ENCODE measurements around the gene KANK2.

Gene KANK2

DNA sequence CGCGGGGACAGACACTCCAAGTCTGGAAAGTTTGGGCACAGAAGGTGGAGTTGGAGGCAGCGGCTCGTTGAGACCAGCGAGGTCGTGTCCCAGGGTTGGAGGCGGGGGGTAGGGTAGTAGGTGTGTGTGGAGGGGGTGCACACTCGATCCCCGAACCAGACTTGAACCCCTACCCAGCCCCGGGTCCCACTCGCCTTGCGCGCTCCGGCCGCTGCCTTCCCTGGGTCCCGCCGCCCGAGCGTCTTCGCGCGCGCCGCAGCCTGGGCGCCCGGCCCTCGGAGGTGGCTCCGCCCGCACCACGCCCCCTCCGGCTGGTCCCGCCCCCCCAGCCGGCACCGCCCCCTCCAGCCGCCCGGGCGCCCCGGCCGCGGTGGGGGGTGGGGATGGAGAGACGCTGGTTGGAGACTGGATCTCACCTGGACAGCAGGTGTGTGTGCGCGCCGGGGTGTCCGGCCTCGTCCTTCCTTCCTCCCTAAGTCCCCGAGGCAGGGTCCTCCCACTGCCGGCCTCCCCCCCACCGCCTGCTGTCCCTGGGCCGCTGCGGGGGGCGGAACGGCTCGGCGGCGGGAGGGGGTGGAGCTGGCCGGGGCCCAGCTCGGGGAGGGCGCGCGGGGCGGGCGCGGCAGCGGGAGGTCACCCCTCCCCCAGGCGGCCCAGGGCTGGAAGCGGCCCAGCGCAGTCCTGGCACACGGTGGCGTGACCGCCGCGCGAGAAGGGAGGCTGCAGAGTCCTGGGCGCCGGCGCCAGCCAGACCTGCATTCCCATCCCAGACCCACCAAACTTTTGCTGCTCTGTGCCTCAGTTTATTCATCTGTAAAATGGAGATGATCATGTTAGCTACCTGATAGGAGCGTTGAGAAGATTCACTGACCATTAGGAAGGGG lies at the start of gene KANK2:
TSS of gene KANK2 (minus strand) at position 255 of the 884 bp plus-strand sequence. CDS start 3,034 bp downstream, outside the sequence.
- peak; percentile 59 to 62 for DNase-seq (ENCODE audit: low read depth in 2 of 2)

DNA sequence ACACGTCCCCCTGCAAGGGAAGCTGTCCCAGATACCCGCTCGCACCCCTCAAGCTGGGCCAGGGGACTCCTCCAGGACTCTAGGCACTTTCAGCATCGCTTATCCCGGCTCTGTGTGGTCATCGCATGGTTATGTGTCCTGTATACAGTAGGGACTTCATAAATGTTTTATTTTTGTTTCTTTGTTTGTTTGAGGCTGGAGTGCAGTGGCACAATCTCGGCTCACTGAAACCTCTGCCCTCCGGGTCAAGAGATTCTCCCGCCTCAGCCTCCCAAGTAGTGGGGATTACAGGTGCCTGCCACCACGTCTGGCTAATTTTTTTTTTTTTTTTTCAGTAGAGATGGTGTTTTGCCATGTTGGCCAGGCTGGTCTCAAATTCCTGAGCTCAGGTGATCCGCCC lies 49.6 kb upstream of the KANK2 start:
- no peak for DNase-seq (ENCODE audit: low read depth in 2 of 2)

DNA sequence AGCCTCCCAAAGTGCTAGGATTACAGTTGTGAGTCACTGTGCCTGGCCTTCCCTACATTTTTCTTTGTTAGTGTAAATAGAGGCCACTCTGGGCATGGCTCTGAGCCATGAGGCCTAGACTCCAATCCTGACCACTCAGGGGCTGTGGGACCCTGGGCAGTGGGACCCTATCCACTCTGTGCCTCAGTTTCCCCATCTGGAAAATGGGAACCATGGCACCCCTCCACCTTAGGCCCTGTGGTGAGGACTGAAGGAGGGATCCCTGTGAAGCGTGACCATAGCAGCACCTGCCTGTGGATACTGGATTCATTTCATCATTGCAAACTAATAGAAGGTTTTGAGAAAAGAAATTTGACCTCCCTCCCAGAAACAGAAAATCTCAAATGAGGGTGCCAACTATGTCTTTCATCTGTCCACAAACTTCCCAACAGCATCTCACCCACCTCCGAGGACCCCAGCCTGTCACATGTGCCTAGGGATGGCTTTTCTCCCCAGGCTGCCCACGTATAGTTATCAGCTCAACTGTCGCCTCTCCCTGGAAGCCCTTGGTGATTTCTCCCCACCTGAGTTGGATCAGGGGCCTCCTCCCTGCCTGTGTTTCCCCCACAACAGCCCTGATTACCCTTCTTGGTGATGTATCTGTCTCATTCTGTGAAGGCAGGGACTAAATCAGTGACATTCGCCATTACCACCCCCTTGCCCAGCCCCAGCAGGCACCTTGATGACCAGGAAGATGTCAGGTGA lies 47.7 kb upstream of the KANK2 start:
- no peak for DNase-seq (ENCODE audit: low read depth in 2 of 2)

DNA sequence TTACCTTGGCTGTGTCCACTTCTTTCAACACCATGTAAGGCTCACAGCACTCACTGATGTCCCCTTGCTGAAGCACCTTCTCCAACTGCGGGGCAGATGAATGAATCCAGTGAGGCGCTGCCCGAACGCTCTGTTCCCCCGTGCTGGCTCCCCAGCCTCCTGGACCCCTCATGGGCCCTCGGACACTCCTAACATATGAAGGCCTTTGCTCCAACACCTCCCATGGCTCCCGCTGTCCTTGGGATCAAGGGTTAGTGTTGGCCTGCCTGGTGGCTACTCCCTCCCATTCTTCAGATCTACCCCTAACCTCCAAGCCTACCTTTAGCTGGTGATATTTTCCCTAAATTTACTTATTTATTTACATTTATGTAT lies 46.4 kb upstream of the KANK2 start:
- no peak for DNase-seq (ENCODE audit: low read depth in 2 of 2)

GRCh38 chr19:11242864-11243797 lies 45.8 kb upstream of the KANK2 start:
- DNase-seq (ENCODE audit: low read depth in 2 of 2), result peak; percentile 74 to 81

DNA sequence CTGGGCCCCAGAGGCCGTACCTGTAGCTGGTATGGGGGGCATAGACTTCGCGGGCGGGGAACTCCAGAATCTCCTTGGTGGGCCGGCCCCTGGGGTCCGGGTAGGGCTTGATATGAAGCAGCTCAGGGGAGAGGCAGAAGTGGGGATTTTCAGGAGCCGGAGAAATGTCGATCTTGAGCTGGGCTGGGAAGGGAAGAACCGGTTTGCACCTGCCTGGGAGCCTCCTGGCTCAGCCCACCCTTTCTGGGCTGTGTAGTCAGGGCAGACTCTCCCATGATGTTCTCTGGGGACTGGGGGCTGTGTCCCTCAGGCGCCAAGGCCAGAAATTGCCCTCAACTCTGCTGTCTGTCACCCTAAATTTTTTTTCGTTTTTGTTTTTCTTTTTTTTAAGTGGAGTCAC lies 44.7 kb upstream of the KANK2 start:
- no peak for DNase-seq (ENCODE audit: low read depth in 2 of 2)

DNA sequence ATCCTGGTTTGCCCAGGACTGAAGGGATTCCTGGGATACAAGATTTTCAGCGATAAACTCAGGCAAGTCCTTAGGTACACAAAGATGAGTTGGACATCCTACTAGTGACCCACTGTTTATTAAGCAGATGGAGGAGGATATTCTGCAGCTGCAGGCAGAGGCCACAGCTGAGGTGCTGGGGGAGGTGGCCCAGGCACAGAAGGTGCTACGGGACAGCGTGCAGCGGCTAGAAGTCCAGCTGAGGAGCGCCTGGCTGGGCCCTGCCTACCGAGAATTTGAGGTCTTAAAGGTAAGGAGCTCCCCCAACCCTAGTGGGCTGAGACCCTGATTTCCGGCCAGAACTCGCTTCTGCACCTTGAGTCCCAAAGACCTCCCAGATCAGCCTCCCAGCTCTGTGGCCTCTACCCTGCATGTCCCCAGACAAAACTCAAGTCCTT lies 42.7 kb upstream of the KANK2 start:
- DNase-seq (ENCODE audit: low read depth in 2 of 2), result no peak

GRCh38 chr19:11239377-11240000 lies 42.1 kb upstream of the KANK2 start, which contains the start of gene ANGPTL8:
ANGPTL8 (plus strand) TSS chr19:11239619; CDS start chr19:11239638, 19 bp downstream.
- DNase-seq (ENCODE audit: low read depth in 2 of 2), result no peak

DNA sequence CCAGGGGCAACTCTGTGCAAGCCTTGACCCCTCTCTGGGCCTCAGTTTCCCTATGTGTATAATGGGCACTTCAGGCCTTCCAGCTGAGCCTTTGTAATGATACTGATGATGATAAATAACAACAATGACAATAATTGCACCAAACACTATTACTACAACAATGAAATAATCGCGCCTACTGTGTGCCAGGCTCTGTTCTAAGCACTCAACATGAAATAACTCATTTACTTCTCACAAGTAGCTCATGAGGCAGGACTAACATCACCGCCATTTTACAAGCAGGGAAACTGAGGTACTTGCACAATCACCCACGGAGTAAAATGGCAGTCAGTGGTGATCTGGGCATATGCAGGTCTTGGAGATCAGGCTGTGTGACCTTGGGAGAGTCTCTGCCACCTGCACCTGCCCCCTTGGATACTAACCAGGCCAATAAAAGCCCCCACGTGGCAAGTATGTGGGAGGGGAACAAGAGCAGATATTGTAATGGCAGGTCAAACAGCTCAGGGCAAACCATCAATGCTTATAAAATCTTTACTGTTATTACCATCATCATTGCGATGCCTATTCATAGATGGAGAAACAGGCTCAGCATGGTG lies 41.5 kb upstream of the KANK2 start:
- no peak for DNase-seq (ENCODE audit: low read depth in 2 of 2)

DNA sequence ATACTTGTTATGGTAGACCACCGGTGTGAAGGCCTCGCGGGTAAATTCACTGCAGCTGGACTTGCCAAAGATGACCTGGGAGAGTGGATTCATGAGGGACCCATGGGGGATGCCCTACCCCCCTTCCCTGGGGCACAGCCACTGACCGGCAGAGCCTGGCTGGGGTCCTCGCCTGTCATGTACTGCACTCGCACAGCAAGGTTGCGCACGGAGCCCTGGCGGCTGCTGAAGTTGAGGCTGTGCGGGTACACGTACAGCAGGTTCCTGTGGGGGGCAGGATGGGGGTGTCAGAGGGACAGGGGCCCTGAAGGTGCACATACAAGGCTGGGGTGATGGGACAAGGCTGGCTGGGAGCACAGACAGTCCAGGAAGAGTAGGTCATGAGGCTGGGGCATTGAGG lies 40.7 kb upstream of the KANK2 start:
- DNase-seq (ENCODE audit: low read depth in 2 of 2), result no peak

DNA sequence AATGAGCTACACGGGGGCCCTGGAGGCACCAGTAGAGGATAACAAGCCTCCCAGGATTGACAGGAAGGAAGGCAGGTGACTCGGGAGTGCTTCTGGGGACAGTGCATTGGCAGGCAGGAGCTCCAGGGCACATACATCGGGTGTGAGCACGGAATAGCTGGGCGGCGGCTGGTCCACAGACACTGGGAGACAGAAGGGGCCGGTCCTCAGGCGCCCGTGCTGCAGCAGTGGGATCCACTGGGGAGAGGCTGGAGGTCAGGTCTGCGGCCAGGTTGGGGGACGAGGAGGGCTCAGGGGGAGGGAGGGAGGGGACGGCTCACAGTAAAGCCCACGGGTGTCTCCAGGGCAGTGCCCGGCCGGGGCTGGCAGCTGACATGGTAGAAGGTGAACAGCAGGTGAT lies 40.0 kb upstream of the KANK2 start:
- no peak for DNase-seq (ENCODE audit: low read depth in 2 of 2)

- no peak for DNase-seq (ENCODE audit: low read depth in 2 of 2)
Observed at GRCh38 chr19:11236324-11237301, 39.3 kb upstream of the KANK2 start.

DNA sequence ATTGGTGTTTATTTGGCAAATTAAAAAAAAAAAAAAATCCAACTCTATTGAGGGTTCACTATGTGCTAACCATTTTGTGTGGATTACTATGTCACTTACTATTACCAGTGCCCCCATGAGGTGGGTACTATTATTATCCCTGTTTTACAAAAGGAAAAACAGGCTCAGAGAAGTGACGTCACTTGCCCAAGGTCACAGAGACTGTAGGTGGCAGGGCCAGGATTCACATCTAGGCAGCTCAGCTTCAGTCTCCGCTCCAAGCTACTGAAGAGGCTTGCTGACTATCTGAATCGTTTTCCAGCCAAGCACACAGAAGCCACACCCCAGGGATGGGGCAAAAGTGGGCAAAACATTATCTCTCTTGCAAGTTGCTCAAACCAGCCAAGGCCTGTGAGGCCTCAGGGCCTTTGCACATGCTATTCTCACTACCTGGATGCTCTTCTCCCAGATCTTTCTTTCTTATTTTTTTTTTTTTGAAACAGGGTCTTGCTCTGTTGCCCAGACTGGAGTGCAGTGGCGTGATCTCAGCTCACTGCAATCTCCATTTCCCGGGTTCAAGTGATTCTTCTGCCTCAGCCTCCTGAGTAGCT lies 37.2 kb upstream of the KANK2 start:
- DNase-seq (ENCODE audit: low read depth in 2 of 2), result no peak

GRCh38 chr19:11233073-11233472 lies 35.7 kb upstream of the KANK2 start:
- no peak for DNase-seq (ENCODE audit: low read depth in 2 of 2)

GRCh38 chr19:11232555-11232954 lies 35.2 kb upstream of the KANK2 start:
- DNase-seq (ENCODE audit: low read depth in 2 of 2), result no peak

DNA sequence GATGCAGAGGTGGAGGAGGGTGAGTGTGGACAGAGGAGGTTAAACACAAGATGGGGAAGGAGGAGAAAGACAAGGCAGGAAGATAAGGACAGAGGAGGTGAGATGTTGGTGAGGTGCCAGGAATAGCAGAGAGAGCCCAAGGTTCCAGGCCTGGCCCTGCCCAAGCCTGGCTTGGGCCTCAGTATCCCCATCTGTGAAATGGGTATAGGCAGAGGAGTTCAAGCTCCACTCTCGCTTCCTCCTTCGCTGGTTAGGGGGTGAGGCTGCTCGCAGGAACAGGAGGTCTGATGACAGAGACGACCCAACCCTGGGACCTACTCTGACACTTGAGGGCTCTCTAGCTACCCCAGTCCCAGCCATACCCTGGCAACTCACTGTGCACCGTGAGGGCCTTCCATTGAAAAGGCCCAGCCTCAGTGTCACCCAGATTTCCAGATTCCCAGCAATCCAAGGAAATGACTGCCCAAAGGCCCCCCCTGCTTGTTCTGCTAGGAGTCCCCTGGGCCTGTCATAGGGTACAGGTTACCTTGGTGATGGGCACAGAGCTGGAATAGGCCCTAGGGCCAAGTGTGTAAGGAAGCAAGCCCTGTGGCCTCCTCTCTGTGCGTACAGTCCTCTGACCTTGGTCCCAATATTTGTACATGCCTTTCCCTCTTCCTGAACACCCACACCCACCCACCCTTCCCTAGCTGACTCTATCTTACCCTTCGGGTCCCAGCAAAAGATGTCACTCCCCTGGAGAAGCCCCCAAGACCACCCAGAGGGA lies 33.5 kb upstream of the KANK2 start:
- no peak for DNase-seq (ENCODE audit: low read depth in 2 of 2)

GRCh38 chr19:11227195-11227886 lies 30.0 kb upstream of the KANK2 start:
- no peak for DNase-seq (ENCODE audit: low read depth in 2 of 2)

DNA sequence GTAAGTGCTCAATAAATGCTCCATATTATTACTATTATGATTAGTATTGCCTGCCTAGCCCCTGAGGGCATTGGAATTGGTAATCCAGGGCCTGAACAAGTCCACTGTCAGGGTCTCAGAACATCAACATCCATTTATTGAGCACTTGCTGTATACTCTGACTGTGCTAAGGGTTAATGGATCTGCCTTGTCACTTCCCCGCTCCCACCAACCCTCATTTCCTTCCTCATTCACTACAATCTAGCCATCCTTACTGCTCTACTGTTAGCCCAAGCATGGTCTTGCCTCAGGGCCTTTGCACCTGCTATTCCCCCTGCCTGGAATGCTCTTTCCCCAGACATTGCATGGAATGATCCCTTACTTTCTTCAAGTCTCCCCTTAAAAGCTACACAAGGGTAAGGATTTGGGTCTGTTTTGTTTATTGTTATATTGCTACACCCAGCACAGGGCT lies 29.4 kb upstream of the KANK2 start:
- no peak for DNase-seq (ENCODE audit: low read depth in 2 of 2)
